ENCODE results near the gene ATRN.

ATRN gene

GRCh38 chr20:3679749-3680700, 209.2 kb downstream of the ATRN start:
- no peak for DNase-seq

- no peak for DNase-seq
Observed at GRCh38 chr20:3680701-3681351, 210.0 kb downstream of the ATRN start.

GRCh38 chr20:3681352-3681930, 210.6 kb downstream of the ATRN start:
- no peak for DNase-seq

GRCh38 chr20:3681931-3682781, 211.3 kb downstream of the ATRN start, which contains the start of gene ADAM33:
Gene ADAM33 (minus strand): TSS chr20:3682010. CDS start chr20:3682004, 6 bp downstream.
- no peak for DNase-seq

- DNase-seq = no peak
Observed at GRCh38 chr20:3685341-3685740, 214.5 kb downstream of the ATRN start.

GRCh38 chr20:3686421-3686820, 215.6 kb downstream of the ATRN start:
- no peak for DNase-seq

- DNase-seq = no peak
Observed at GRCh38 chr20:3686867-3687321, 216.1 kb downstream of the ATRN start.

- no peak for DNase-seq
Observed at GRCh38 chr20:3687655-3688054, 216.8 kb downstream of the ATRN start.

- DNase-seq = no peak
Observed at GRCh38 chr20:3689978-3690377, 219.2 kb downstream of the ATRN start.

GRCh38 chr20:3690413-3690812, 219.6 kb downstream of the ATRN start:
- DNase-seq = no peak

GRCh38 chr20:3691306-3691705, 220.5 kb downstream of the ATRN start:
- no peak for DNase-seq

- DNase-seq = no peak
Observed at GRCh38 chr20:3691897-3692296, 221.1 kb downstream of the ATRN start.

GRCh38 chr20:3692706-3693294, 222.0 kb downstream of the ATRN start:
- no peak for DNase-seq

- DNase-seq = no peak
Observed at GRCh38 chr20:3693376-3693775, 222.6 kb downstream of the ATRN start.

GRCh38 chr20:3694864-3695263, 224.0 kb downstream of the ATRN start:
- DNase-seq = no peak

GRCh38 chr20:3696200-3696599, 225.4 kb downstream of the ATRN start:
- DNase-seq = no peak

GRCh38 chr20:3696745-3697587, 226.1 kb downstream of the ATRN start:
- DNase-seq = no peak

- no peak for DNase-seq
Observed at GRCh38 chr20:3697588-3698305, 226.9 kb downstream of the ATRN start.

GRCh38 chr20:3698591-3699001, 227.8 kb downstream of the ATRN start:
- DNase-seq = no peak

GRCh38 chr20:3699037-3699436, 228.2 kb downstream of the ATRN start:
- DNase-seq = no peak

Measured in NCI-H2171 (cell line).